GM19023 (cell line): ENCODE data around the gene SLC7A6.
A peak's percentile ranks its signal among the peaks of the same experiment; 100 is the strongest.

Experiments used
- ATAC-seq: cut with Tn5 transposase; IDR thresholded peaks from one replicate; pipeline ENCODE4 v1.9.1; 2021; ENCODE audit warnings: mild to moderate bottlenecking, moderate library complexity; ENCODE audit not compliant: unreplicated experiment

SLC7A6 gene

DNA sequence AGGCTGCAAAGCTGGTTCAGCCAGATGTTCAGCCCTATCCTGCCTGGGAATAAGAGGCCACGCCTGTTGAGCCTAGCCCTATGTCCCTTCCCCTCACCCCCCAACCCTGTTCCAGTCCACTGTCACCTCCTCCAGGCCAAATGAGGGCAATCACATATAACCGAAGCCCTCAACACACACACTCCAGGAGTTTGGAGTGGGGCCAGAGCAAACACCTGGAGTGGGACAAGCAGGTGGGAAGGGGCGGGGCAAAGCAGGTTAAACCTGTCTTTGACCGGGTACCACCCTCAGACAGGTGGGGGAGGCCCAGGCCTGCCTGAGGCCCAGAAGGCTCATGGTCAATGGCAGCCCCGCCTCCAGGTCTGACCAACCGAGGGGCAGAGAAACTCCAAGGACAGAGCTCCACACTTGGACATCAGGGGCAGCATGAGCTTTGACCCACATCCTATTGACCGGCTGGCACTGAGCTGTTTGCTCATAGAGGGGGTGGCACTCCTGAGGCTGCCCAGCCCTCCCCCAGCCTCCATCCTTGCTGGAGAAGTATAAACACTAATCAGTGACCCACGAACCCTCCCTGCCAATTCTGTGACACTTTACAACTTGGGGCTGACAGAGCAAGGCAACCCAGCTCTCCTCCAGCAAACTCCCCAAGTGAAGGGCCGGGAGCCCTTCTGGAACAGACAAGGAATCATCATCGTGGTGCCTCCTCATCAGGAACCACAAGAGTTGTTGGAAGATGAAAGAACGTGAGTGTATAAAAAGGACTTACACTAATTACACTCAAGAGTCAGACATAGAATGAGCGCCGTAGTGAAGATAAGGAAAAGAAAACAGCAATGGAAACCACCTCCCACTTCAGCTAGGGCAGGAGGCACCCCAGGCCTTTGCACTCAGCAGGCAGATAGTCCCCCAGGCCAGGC, 29.9 kb upstream of the SLC7A6 start:
- ATAC-seq = no peak

DNA sequence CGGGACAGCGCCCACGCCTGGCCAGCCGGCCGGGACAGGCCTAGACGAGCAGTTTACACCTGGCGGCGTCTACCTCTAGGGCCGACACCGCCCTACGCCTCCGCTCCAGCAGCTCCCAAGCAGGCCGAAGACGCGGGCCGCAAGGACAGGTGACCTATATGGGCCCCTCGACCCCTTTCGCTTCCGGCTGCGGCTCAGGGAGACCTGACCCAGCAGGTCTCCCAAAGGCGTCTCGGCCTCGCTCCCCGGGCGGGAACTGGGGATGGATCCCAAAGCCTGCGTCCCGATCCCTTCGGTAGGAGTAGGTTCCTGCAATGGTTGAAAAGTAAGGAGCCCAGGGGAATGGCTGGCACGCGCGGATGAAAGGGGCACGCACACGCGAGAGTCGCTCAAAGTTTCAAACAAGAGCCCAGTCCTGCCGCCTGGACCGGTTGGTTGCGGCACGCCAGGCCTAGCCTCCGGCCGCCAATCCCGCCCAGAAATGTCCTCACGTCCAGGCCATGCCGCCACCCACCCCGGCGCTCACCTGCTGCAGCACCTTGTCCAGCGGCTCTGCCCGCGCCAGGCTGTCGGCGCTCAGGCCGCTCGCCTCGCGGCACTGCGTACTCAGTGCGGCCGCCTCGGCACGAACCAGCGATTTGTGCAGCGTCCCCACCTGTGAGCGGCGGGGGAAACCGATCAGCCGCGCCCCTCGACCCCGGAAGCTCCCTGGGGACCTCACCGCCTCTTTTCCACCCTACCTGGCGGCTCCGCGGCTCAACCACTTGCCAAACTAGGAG, 29.0 kb upstream of the SLC7A6 start:
- ATAC-seq = no peak

DNA sequence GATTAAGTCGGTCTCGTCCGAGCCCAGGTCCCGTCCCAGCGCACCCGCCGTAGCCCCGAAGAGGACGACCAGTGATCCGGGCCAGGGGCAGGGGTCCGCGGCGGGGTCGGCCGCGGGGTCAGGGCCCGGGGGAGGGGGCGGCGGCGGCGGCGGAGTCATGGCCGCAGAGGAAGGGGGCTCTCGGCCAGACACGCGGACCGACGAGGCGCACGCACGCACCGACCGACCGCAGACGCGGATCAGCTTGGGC, 28.5 kb upstream of the SLC7A6 start, which contains the start of gene ESRP2:
Gene ESRP2, minus strand, starts transcription at position 241 of the 250 bp plus-strand sequence. Its CDS starts 82 bp downstream, at position 159.
- no peak for ATAC-seq

DNA sequence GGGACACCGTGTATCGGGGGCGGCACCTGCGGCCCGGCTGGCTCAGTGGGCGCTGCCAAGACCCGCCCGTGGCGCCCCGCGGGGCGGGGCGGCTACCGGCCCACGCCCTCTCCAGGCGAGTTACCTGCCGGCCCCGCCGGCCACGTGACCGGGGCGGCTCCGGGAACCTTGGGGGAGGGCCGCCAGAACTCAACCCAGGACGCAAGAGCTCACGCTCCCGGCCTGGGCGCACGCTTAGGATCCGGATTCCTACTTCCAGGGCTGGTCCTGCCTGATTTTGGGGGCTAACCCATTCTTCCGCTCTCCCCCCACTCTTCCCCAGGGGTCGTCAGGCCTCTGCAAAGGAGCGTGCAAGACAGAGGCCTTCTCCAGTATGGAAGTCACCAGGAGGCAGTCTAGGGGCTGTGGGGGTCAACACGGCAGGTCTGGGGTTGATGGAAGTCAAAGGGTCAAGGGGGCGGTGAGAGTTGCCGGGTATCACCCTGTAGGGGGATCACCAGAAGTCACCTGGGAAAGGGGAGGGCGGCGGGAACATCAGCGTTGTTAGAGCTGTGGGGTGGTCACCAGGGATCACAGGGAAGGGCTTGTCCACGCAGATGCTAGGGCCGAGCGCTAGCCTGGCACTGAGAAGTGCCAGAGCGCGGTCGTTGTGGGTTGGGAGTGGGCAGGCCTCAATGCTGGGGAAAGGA, 28.0 kb upstream of the SLC7A6 start:
- ATAC-seq = no peak

DNA sequence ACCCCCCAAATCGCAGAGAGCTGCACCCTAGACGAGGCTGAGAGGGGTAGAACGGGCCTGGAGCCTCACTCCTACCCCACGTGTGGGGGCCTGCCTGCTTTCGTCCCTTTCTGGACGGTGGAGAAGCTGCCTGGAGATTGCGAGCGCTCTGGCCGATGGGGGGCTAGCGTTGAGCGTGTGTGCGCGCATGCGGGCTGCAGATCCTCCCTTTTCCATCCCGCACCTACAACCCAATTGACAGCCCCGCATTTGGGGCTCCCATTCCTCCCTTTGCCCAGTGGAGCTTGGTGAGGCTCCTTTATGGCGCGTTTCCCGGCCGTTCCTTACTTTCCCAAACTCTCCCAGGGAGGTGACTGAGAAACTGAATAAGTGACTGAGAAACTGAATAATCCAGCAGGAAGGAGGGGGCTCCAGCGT, 27.5 kb upstream of the SLC7A6 start:
- no peak for ATAC-seq

DNA sequence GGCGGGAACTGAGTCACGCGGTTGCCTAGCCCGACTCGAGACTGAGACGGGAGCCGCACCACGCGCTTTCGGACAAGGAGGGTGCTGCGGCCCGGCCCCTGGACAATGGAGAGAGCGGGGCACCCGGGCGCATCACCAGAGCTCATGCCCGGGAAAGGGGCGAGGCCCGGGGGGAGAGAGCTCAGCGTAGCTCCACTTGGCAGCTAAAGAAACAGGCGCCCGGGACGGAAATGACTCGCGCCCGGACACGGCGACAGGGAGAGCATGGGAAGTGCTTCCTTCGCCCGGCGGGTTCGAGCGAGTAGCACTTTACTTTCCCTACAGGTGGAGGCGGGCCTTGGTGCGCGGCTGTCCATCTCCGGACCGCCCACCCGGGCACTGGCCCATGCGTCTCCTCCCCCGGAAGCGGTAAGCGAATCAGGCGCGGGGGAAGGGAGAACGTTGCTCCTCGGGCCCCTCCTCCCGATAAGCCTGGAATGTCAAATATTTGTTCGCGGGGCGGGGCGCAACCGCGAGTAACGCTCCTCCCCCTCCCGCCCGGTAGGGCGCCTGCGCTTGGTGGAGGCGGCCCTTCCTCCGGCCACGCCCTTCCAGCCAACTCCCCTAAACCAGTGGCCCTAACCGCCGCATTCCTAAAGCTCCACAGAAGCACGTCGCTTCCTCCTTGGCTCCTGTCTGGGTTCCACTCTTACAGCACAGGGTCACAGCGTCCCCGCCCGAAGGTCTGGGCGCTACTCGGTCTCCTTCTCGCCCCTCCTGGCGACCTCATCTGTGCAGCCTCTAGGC, 26.9 kb upstream of the SLC7A6 start:
- ATAC-seq = peak; percentile 82

DNA sequence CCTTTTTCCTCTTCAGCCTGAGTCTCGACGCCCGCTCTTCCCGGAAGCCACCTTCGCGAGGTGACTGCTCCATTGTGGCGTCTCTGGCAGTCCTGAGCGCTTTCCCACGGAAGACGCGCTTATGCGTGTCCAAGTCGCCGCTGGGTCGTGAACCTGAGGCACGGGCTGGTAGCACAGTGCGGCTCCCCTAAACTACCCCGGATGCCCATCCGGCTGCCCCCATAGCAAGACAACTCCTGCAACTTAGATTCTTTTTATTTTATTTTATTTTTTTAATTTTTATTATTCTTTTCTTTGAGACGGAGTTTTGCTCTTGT, 26.3 kb upstream of the SLC7A6 start:
- no peak for ATAC-seq

DNA sequence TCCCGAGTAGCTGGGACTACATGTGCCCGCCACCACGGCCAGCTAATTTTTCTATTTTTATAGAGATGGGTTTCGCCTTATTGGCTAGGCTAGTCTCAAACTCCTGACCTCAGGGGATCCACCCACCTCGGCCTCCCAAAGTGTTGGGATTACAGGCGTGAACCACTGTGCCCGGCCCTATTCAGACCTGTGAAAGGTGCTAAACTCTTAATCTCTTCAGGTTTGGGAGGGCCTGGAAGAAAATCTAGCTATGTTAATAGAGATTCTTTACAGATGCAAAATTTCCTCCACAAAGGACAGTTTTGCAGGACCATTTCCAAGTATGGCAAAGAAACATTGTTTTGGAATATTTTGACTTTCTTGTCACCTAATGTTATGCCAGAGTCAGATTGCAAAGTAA, 22.2 kb upstream of the SLC7A6 start:
- no peak for ATAC-seq

DNA sequence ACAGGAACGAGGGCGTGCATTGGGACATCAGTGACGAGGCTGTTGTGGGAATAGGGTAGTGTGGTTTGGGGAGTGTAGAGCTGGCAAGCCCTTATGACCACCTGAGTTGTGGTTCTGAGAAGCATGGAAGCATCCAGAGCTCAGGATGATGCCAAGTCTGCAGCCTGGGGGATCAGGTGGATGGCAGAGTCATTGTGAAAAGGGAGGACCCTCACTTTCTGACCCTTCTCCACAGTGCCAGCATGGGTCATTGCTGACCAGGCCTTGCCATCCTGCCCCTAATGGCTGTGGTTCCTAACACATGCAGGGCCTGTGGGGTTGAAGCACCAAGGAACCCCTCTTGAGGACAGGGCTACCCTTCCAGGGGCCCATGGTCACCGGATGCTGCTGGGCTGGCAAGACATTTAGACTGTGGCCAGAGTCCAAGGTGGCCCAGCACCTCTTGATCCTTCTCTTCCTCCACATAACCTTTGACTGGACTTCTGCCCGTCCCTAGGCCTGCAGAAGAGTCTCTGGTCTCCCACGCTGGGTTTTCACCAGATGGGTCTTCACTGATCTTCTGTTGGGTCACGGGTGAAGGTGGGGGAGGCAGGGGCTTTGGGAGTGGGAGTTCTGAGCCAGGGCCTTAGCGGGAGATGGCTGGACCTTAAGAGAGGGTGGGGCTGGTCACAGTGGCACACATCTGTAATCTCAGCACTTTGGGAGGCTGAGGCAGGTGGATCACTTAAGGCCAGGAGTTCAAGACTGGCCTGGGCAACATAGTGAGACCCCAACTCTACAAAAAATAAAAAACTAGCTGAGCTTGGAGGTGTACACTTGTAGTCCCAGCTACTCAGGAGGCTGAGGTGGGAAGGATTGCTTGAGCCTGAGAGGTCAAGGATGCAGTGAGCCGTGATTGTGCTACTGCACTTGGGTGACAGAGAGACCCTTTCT, 21.1 kb upstream of the SLC7A6 start:
- no peak for ATAC-seq

DNA sequence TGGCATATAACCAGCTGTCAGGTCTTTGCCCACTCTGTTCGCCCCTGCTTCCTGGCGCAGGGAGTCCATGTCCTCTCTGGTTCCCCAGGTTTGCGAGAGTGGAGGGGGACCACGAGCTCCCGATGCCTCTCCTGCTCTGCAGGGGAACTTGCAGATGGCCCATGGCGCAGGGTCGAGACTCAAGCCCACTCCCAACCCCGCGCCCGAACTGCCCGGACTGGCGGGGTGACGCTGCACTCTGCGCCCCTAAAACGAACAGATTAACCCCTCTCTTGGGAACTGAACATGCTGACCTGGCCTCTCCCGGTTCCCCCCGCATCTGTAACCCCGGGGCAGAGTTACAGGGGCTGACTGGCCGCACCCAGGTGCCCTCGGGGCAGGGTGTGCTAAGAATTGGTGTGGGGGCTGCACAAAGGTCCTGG, 19.8 kb upstream of the SLC7A6 start:
- ATAC-seq = no peak

DNA sequence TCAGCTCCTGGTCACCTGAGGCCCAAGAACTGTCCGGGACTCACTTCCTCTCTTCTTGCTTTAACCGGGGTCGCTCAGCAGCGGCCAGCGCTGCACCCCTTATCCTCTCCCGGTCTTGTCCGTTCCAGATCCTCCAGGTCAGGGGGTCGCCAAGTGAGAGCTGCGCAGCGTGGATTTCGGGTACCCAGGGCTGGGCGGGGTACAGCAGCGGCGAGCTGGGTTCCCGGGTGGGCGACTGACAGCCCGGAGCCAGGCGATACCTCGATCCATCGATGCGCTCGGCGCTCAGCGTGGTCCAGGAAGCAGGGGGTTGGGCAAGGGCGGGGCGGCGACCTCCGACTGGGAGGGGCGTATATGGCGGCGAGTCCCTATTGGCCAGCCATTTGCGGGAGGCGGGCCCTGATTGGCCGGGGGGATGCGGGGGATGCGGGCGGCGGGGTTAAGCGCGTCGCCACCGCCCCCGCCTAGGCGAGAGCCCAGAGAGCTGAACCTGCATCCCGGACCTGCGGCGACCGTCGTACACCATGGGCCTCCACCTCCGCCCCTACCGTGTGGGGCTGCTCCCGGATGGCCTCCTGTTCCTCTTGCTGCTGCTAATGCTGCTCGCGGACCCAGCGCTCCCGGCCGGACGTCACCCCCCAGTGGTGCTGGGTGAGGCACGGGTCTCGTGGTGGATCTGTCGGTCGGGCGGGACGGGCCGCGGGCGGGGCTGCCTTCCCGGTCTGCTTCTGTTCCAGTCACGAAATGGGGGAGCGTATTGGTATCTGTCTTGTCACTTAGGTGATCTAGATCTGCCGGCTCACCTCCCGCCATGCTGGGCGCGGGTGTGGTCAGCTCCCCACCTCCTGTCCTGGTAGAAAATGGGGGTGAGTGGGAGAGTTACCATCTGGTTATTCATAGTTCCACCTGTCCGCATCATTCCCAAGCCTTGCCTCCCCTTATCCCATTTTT, 19.1 kb upstream of the SLC7A6 start, which contains the start of gene PLA2G15:
Gene PLA2G15, plus strand, starts transcription at position 471 of the 951 bp plus-strand sequence. Its CDS starts 54 bp downstream, at position 525.
- peak; percentile 81 for ATAC-seq

DNA sequence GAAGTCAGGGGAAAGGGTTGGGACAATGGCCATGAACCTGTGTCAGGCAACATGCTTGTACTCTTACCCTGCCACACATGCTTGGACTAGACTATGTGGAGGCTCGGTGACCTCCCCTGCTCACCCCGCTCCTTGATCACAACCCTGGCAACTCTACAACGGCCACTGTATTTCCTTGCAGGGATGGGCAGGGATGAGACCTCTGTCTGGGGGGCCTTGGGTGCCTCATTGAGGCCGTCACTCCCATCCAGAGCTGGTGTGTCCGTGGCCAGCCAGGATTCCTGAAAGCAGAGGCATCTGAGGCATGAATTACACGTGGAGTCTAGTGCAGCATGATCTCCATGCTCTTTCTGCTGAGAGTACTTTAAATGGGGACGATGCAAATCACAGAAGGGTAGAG, 18.2 kb upstream of the SLC7A6 start:
- no peak for ATAC-seq

DNA sequence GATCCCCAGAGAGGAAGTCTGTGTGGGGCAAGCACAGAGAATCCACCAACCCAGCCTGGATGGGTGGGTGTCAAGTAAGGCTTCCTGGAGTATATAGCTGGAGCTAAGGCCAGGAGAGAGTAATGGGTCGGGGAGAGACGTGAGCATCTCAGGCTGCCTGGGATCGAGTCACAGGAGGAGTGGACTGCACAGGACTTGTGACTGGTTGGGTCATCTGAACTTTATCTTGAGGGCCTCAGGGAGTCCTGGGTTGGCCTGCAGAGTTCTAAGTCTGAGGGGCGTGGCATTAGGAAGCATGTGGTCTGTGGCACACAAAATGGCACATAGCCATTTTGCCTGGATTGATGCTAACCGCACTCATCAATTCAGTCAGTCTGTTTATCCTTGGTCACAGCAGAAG, 17.7 kb upstream of the SLC7A6 start:
- ATAC-seq = no peak

DNA sequence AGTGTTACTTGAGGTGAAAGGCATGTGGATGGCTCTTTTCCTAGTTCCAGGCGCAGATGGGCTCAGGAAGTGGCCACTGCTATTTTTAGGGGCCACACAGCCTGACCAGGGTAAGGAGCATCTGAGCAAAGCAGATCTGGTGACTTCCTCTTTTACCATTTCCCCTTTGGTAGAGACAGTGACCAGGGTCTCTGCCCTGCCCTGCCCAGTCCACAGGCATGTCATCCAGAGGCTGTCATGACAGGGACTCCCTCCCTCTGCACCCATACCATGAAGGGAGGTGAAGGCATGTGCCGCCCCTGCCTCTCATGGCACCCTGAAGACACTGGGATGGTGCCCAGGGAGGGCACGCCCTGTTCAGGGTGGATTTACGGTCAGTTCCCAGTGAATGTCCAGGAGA, 16.9 kb upstream of the SLC7A6 start:
- no peak for ATAC-seq

DNA sequence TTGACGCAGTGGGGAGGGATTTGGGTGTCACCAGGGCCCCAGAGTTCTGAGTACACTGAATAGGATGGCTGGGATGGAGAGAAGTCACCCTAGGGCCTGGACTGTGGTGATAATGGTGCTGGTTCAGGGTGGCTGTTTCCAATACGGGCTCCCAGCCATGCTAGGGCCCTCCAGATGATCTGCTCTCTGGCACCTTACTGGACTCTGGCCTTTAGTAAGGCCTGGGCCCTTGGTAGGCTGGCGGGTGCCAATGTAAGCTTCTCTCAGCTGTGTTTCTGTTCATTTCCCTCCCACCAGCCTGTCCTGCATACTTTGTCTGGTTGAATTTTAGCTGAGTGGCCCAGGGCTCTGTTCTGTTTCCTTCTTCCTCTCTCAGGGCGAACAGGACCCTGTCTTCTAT, 16.4 kb upstream of the SLC7A6 start:
- no peak for ATAC-seq

DNA sequence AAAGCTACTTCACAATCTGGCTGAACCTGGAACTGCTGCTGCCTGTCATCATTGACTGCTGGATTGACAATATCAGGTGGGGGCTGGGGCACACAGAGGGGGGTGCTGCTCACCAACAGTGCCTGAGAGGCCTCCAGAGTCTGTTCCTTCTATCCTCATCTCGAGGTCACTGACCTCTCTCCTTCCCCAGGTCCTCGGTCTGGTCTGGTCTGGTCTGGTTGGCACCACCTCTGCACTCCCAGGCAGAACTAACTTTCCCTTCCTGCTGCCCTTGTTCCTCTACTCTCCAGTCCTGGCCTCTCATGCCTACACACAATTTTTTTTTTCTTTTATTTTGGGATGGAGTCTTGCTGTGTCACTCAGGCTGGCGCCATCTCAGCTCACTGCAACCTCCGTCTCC, 15.0 kb upstream of the SLC7A6 start:
- ATAC-seq = no peak

DNA sequence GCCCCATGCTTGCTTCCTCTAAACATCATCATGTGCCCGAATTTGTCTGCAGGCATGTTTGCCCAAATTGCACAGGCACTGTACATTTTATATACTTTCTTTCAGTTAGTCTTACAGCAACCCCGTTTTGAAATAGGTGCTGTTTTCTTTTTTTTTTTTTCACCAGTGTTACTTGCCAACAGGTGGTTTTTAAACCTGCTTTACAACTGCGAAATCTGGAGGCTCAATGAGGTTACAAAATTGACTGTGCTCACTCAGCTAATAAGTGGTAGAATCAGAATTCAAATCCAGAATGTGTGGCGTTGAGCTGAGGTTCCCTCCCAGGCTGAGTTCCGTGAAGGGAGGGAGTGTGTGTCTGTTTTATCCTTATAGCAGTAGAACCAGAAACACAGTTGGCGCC, 13.4 kb upstream of the SLC7A6 start:
- ATAC-seq = no peak

DNA sequence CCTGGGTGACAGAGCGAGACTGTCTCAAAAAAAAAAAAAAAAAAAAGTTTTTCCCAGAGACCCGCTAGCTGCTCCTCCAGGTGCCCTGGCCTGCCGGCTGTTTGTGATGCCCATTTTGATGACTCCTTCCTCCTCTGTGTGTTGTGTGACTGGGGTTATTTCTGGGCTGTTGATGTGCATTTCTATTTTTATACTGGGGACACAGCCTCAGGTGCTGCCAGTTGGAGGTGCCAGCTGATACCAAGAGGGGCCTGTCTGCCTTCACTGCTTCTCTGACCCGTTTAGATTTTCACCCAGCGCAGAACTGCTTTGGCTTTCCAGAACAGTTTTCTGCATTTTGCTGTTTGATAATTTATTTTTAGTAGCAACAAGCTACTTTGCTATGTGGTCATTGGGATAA, 12.5 kb upstream of the SLC7A6 start:
- no peak for ATAC-seq

DNA sequence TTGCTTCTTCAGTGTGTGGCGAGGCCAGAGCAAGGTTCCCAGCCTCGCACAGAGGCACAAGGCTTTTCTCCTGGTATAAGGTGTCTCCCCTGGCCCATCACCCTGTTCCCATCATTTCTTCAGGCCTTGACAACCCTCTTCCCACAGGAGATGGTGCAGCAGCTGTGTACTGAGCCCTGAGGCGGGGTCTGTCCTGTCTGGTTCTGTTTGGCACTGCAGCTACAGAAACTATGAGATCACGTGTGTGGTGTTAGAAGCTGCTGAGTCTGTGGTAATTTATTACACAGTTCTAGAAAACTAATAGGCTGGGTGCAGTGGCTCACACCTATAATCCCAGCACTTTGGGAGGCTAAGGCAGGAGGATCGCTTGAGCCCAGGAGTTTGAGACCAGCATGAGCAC, 11.9 kb upstream of the SLC7A6 start:
- ATAC-seq = no peak
